ENCODE measurements around the gene SMYD2.
"Not testable (repeated sequence)": the region's sequence is repeated elsewhere in the genome, so short reads cannot be mapped to it uniquely, and the experiment has no call there.

The SMYD2 gene

DNA sequence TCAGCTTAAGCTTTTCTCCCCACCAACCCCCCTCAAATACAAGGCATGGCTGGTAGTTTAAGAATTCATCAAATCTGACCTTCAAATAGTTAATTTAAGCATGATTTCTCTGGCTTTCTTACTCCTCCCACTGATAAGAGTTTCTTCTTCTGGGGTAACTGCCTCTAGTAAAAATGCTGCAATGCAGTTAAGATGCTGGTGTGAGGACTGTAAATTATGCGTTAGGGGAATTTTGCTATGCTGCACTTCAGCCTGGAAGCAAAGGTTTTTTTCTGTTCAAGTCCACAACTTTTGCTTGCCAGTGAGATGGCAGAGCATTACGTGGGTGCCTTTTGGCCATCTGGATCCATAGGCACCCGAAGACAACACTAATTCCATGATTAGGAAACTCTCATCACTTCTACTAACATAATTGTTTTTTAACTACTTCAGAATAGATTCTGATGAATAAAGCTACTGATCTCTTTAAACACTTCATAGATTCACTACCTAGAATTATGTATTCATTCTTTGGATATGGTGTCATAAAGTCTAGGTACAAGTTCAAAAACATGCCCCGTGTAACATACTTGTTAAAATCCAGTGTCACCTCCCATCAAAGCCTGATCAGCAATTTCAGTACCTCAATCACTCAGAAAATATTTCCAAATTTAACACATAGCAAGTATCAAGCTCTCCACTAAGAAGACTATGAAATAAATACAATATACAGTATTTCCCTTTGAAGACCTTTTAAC lies 8.8 kb upstream of the SMYD2 start:
- DNase-seq = no peak

DNA sequence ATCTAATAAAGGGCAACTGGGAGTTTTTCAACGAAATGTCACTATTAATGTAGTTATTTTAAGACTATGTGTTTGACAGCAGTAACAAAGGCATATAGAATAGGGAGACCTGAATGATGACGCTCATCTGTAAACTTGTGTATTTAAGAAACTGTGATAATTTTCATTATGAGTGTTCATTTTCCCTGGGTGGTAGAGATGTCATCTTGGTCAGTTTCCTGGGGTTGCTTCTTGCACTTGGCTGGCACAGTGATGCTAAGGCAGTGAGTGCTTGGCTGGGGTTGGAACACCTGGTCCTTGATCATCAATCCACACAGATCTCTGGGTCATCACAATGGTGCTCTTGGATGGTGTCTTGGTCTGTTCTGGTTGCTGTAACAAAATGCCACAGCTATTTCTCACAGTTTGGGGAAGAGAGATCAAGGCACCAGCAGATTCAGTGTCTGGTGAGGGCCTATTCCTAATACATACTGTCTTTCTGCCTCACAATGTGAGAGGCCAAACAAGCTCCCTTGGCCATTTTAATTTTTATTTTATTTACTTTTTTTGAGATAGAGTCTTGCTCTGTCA lies 7.9 kb upstream of the SMYD2 start:
- no peak for DNase-seq

DNA sequence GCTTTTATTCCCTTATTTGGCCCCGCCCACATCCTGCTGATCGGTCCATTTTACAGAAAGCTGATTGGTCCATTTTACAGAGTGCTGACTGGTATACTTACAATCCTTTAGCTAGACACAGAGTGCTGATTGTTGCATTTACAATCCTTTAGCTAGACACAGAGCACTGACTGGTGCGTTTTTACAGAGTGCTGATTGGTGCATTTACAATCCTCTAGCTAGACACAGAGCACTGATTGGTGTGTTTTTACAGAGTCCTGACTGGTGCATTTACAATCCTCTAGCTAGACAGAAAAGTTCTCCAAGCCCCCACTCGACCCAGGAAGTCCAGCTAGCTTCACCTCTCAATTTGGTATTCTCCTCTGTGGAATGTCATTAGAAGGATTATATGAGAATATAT lies 5.3 kb upstream of the SMYD2 start:
- not testable (repeated sequence) for DNase-seq

DNA sequence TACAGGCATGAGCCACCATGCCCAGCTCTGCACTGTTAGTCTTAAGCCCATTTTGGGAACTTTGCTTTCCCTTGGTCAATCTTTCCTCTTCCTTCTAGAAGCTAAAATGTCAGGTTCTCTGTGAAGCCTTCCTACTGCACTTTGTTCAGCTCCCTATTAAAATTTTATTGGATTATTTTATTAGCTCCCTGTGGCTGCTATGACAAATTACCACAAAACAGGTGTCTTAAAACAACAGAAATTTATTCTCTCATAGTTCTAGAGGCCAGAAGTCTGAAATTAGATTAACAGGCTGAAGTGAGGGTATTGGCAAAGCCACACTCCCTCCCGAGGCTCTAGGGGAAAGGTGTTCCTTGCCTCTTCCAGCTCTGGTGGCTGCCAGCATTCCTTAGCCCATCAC lies 4.2 kb upstream of the SMYD2 start:
- DNase-seq = no peak

DNA sequence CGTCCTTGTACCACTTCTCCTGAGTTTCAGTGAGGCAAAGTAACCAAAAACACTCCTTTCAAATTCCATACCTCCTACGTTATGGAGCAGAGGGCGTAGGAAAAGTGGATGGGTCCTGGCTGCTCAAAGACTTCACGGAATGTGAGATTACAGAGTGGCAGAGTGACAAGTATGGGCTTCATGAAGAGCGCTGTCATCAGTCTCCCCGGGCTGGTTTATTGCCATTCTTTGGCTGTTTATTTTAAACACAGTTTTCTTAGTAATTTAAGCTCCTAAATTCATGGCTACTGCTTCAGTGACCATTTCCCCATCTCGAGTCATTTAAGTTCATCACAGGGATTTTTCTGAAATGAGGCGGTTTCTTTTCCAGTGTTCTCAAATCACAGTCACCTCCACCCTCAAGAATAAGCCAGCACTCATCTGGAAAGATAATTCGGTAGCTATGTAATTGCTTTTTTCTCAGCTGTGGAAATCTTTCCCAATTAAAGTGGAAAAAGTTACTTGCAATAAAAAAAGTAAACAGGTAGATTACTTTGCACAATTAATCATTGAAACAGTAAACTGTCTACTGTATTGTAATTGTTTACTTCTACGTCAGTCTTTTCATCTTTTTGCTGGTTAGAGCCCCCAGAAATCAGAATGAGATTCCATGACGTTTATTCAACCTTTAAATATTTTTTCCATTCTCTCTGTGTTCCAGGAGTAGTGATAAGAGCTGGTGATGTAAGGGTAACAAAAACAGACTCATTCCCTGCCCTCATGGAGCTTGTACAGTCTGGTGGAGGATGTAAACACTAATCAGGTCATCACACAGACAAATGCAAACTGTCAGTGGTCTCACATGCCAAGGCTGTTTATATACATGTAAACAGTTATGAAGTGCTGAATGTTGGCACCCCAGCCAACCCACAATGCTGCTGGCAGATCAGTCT lies 3.0 kb upstream of the SMYD2 start:
- DNase-seq = no peak

DNA sequence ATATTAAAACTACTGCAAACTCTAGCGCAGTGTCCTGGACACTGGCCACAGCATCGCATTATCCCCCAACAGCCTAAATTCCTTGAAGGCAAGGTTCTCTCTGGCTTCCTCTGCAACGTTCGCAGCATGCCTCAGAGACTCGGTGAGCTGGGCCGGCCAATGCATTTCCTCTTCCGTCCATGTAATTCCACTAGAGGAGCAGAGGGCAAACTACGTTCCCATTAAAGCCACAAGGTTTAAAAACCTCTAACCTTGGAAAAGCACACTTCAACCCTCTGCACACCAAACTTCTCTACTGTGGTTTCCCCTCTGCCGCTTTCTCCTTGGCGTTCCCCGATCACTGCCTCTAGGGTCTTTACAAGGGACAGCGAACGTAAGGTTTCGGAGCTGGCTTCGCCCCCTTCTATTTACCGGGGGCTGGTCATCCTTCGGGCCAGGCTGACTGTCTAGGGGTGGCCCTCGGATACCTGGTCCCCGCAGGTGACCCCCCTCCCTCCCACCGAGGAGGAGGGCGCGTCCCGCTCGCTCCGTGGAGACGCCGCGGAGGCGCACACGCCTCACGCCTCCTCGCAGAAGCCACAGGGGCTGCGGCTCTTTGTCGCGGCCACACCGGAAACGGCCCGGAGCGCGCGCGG lies 456 bp upstream of the SMYD2 start:
- DNase-seq = peak; percentile 28

DNA sequence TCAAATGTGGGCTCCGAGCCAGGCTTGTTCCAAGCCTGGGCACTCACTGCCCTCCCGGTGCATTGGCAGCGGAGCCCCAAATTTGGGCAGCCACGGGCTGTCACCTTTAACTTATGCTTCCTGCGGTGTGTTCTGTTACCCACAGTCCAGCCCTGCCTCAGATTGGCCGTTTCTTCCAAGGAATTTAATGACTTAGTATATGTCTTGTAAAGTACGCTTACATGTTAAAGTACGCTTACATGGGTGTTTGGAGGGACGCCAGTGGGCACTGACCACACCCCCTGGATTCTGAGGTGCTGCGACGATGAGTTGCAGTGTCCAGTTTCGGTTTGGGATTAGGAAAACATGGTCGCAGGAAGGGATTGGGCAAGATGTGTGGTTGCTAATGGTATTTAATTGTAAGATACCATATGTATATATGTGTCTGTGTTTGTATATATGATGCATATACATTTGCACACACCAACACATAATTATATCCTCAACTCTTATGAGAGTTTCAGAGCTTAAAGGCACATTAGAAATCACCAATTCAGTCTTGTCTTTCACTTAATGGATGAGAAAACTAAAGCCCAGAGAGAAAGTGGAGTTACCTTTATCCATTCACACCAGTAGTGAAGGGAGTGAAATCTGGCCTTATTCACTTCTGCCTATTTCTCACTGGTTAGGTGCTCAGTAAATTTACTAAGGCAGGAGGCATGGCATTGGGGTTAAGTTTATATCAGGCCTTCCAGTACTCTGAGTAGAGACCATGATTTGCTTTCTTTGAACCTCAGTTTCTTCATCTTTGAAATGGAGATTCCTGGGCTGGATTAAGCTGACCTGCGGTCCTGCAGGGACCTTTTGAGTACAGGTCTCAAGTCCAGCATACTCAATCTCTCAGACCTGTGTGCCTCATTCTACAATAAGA lies 1.0 kb downstream of the SMYD2 start:
- DNase-seq = peak; percentile 51

DNA sequence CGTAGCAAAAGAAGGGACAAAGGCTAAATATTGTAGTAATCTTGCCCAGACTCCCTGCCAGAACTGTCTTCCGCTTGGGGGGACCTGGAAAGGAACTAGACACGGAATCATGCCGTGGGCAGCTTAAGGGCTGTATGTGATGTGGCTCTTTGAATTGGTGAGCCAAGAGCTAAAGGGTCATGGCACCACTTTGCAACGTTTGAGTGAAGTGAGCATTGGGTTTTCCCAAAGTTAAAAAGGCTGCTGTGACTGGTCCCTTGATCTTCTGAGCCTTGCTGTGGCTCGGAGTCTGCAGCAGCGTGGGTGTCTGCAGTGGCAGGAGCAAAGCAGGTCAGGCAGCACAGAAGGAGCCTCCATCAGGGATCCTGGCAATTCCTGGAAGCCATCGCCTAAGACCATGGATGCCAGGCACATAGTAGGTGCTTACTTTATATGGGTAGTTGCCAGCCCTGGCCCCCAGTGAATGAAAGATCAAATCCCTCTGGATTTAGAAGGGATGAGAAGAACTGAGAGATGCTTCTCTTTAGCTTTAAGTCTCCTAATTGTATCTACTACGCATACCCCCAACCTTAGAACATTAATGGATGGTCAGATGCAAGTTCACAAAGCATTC lies 1.8 kb downstream of the SMYD2 start:
- DNase-seq = no peak

DNA sequence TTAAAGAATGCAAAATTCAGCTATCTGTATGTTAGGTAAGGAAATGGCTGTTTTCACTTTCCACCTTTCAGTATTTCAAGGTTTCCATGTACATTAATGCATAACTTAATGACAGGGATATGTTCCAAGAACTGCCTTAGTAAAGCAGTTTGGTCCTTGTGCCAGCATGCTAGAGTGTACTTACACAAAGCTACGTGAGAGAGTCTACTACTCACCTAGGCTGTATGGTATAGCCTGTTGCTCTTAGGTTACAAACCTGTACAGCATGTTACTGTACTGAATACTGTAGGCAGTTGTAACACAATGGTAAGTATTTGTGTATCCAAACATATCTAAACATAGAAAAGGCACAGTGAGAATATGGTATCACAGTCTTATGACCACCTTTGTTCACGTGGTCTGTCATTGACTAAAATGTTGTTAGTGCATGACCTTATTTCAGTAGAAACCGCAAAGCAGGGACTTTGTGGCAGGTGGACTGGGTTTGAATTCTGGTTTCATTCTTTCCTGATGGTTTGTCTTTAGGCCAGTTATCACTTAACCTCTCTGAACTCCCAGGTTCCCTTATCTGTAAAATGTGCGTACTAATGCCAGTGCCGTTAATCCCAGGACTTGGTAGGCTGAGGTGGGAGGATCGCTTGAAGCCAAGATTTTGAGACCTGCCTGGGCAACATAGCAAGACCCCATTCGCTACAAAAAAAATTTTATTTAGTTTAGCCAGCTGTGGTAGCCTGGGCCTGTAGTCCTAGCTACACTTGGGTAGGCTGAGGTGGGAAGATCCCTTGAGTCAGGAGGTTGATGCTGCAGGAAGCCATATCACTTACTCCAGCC lies 4.9 kb downstream of the SMYD2 start:
- DNase-seq = no peak

DNA sequence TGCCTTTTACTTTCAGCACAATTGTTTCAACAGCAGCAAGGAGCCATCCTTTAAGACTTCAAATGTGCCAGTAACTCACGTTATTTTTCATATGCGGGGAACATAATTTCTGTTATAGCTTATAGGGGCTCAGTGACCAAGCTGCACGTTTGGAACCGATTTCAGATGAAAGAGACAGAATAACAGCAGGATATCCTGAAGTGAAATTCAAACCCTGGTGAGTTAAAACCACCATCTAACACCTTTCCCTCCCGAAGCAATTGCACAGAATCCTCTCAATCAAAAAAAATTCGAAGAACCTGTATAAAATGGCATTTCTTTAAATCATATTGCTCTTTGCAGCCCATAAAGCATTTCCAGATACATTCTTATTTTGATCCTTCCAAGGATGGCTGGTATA lies 6.9 kb downstream of the SMYD2 start:
- no peak for DNase-seq

DNA sequence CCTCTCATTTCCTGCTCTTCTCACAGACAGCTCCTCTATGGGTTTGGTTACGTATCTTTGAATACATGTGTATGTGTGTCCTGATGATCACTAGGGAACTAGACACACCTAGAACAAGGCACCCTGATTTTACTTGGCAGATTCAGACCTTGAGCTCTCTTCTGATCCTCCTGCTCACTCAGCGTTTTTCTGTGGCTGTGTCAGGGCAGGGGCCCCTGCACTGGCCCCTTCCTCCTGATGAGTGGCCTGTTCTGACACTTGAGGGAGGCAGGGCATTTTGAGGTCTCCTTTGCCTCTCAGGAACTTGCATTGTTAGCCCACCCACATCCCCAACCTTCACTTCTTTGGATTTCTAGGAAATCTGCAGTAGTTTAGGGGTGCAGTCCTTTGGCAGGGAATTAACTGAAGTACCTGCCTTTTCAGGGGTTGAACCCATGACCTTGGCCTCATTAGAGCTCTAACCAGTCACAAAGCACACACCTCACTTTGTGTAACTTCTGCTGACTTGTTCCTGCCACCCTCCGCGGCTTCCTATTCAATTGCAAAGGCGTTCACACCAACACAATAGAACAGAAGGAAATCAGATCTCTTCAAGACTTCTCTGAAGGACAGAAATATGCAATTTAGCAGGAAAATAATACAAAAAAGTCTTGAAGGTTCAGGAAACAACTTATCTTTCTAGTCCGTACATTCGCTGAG lies 8.8 kb downstream of the SMYD2 start:
- DNase-seq = peak; percentile 21

DNA sequence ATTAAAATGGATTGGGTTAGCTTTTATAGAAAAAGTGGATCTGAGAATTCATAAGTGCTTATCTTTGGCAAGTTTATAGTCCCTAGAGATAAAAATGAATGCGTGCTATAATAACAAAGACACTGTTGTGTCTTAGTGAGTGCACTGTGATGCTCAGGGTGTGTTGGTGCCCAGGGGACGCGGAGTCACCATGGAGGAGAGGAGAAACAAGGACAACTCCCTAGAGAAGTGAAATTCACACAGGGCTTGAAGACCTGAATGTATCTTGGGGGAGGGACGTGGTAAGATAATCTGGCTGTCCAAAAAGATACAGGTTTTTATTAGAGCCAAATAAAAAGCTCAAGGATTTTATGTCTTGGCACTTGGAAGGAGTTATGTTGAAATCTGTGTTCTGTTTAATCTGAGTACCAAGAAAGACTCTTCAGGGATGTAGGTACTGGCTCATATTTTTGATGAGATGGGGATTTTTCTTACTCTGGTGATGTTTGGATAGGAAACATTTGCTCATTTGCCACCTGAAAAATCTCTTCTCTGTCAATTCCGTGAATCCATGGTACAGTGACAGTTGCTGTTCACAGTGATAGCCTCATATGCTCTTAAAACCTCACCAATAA lies 9.6 kb downstream of the SMYD2 start:
- DNase-seq = no peak

DNA sequence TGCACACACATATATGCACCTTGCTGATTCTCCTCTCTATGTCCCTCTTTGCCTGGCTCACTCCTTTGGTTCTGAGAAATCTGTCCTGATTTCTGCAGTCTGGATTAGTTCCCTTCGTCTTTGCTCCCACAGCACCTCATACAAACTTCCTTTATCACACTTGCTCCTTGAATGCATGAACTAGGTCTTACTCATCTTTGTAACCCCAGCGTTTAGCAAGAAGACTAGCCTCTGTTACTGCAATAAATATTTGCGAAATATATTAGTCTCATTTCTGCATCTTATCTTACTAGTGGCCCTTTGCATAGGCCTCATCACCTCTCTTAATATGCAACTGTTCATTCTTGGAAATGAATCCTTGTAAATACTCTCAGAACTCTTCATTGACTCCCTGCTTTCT lies 11.4 kb downstream of the SMYD2 start:
- DNase-seq = no peak

DNA sequence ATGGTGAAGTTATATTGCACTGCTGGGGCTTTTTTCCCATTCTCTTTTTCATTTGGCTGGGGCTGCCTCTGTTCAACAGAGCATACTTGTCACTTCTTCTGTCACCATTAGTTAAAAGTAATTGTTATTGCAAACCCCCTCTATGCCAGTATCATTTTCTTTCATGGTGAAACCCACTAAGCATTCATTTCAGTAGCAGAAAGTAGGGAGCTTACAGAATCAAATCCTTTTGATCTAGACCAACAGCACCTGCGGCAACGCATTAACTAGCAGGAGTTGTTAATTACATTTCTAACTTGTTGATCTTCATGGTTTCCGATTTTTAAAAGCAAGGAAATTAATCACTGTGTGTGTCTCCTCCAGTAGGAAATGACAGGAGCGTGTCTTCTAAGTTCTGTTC lies 15.0 kb downstream of the SMYD2 start:
- no peak for DNase-seq

DNA sequence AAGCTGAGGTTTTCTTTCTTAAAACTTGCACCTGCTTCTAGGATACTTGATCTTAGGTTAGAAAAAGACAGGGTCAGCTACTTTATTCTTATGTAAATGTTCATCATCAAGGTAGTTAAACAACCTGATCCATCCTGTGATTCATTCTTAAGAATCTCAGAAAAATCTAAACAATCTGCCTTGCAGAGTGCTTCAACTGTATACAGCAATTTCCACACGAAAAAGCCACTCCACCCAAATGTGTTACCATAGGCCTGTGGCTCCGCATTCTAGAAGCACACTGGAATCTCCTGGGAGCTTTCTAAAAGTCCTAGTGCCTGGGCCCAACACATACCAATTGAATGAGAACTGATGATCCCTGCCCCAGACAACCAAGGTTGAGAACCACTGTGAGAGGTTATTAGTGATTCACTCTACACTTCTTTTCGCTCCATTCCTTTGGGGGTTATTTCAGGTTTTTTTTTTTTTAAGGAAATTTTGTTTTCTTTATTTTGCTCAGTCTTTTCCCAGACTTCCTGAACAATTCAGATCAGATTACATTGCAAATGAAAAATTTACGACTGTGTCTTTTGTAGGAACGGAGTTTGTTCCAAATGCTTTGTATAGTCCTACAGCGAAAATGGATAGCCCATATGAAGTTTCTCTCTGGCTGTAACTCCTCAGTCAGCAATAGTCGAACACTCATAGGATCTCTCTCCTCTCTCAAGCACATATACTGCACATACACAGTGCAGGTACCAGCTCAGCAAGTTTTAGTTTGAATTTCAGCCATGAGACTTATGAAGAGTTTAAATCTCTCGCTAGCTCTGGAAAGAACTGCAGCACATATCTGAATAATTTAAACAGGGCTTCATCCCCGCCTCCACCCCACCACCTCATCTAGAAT lies 16.1 kb downstream of the SMYD2 start:
- no peak for DNase-seq

DNA sequence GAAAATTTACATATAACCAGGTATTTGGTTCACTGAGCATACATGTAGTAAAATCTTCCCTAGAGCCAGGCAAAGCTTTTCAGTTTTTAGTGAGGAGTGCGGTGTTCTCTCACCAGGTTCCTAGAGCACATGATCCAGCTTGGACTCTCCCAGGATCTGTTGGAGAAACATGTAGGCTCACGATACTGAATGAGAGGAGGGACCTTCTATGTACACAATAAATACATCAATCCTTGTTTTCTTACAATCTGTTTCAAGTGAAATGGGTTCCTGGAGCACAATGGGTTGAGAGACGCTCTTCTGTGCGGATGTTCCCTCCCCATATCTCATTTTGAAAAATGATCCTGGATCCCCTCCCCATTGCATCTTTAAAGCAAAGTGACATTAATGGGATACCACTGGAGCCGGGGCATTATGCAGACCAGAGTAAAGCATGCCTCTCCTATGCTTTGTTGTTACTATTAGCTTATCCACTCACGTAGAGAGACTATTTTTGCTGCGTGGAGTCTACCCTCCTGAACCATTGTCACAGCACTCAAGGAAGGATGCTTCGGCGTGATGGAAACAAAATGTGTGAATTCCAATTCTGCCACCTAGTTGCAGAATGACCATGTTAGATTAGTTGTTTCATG lies 19.3 kb downstream of the SMYD2 start:
- no peak for DNase-seq

DNA sequence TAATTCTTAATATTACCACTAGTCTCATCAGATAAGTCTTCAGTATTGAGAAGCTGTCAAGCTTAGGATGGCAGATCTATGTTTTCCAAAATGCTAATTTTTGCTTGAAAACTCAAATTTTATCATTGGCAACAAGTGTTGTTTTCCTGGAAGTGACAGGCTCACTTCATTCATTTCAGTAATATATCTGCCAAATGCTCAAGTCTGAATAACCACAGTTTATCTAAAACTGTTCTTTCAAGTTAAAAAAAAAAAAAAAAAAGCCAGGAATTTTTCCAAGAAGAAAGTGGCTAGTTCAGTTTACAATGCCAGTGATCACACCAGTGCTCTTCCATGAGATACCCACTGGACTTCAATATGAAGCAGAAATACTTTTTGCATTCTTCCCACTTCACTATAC lies 20.6 kb downstream of the SMYD2 start:
- no peak for DNase-seq
